ENCODE results near the gene NINL.
"Not testable (repeated sequence)": the region's sequence is repeated elsewhere in the genome, so short reads cannot be mapped to it uniquely, and the experiment has no call there.

The NINL gene

GRCh38 chr20:25592135-25592852, 7.0 kb upstream of the NINL start:
- no peak for DNase-seq (ENCODE audit: low read depth, low spot score)

- DNase-seq (ENCODE audit: low read depth, low spot score): not testable (repeated sequence)
Observed at GRCh38 chr20:25590778-25591177, 5.4 kb upstream of the NINL start.

- DNase-seq (ENCODE audit: low read depth, low spot score): no peak
Observed at GRCh38 chr20:25588491-25588890, 3.2 kb upstream of the NINL start.

- DNase-seq (ENCODE audit: low read depth, low spot score): no peak
Observed at GRCh38 chr20:25587536-25587935, 2.2 kb upstream of the NINL start.

GRCh38 chr20:25586877-25587276, 1.5 kb upstream of the NINL start:
- DNase-seq (ENCODE audit: low read depth, low spot score): no peak

- DNase-seq (ENCODE audit: low read depth, low spot score): not testable (repeated sequence)
Observed at GRCh38 chr20:25583607-25584006, 1.7 kb downstream of the NINL start.

- no peak for DNase-seq (ENCODE audit: low read depth, low spot score)
Observed at GRCh38 chr20:25580711-25581110, 4.6 kb downstream of the NINL start.

GRCh38 chr20:25579081-25579770, 6.1 kb downstream of the NINL start:
- DNase-seq (ENCODE audit: low read depth, low spot score): peak; percentile 61

- DNase-seq (ENCODE audit: low read depth, low spot score): no peak
Observed at GRCh38 chr20:25576783-25577530, 8.4 kb downstream of the NINL start.

- DNase-seq (ENCODE audit: low read depth, low spot score): no peak
Observed at GRCh38 chr20:25574411-25574810, 10.9 kb downstream of the NINL start.

GRCh38 chr20:25573288-25574251, 11.8 kb downstream of the NINL start:
- DNase-seq (ENCODE audit: low read depth, low spot score): no peak

GRCh38 chr20:25571817-25572216, 13.5 kb downstream of the NINL start:
- DNase-seq (ENCODE audit: low read depth, low spot score): no peak

- no peak for DNase-seq (ENCODE audit: low read depth, low spot score)
Observed at GRCh38 chr20:25571240-25571639, 14.1 kb downstream of the NINL start.

- no peak for DNase-seq (ENCODE audit: low read depth, low spot score)
Observed at GRCh38 chr20:25570148-25570530, 15.2 kb downstream of the NINL start.

GRCh38 chr20:25567286-25567685, 18.0 kb downstream of the NINL start:
- DNase-seq (ENCODE audit: low read depth, low spot score): no peak

- no peak for DNase-seq (ENCODE audit: low read depth, low spot score)
Observed at GRCh38 chr20:25566821-25567220, 18.5 kb downstream of the NINL start.

GRCh38 chr20:25565578-25566157, 19.7 kb downstream of the NINL start:
- DNase-seq (ENCODE audit: low read depth, low spot score): no peak

- no peak for DNase-seq (ENCODE audit: low read depth, low spot score)
Observed at GRCh38 chr20:25563876-25564275, 21.5 kb downstream of the NINL start.

- DNase-seq (ENCODE audit: low read depth, low spot score): no peak
Observed at GRCh38 chr20:25563362-25563761, 22.0 kb downstream of the NINL start.

- not testable (repeated sequence) for DNase-seq (ENCODE audit: low read depth, low spot score)
Observed at GRCh38 chr20:25561771-25562170, 23.6 kb downstream of the NINL start.

GRCh38 chr20:25553819-25554296, 31.5 kb downstream of the NINL start:
- peak; percentile 47 for DNase-seq (ENCODE audit: low read depth, low spot score)

Measured in brain pericyte (primary cell).